NCI-H82 treated with DMSO at 0.1 percent for 48 hours (cell line): ENCODE measurements around the gene ACCSL.

Source experiments
- DNase-seq: peaks from one replicate; lab custom pipeline; 2025; ENCODE audit not compliant: unreplicated experiment; lab: John Stamatoyannopoulos, UW

ACCSL gene

GRCh38 chr11:44049832-44050231 is 2.1 kb downstream of the ACCSL start:
- no peak for DNase-seq

- DNase-seq, result no peak
These were observed 3.4 kb downstream of the ACCSL start for GRCh38 chr11:44051171-44051570.

DNA sequence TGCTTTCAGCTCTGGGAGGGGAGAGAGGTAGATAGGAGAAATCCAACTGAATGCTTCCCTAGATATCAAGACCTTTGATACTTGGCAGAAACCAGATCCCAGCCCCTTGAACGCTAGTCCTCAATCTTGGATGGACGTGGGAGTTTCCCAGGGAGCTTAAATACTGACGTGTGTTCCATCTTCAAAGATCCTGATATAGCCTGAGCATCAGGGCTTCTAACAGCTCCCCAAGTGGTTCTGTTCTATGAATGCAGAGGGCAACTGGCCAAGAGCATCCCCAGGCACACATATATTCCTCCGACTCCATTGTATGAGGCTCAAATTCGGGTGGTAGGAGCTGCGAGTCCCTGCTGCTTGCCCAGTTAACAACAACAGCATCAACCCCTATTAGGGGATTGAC is 9.6 kb downstream of the ACCSL start:
- no peak for DNase-seq

DNA sequence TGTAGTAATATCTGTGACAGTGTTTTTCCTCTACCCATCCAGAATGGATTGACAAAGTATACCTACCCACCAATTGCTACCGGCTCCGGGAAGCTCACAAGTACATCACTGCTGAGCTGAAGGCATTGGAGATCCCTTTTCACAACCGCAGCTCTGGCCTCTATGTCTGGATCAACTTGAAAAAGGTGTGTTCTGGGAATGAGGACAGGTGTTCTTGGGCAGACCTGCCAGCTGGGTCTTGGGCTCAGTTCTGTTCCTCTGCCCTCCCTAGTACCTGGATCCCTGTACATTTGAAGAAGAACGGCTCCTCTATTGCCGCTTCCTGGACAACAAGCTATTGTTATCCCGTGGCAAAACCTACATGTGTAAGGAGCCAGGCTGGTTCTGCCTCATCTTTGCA is 10.5 kb downstream of the ACCSL start:
- no peak for DNase-seq

DNA sequence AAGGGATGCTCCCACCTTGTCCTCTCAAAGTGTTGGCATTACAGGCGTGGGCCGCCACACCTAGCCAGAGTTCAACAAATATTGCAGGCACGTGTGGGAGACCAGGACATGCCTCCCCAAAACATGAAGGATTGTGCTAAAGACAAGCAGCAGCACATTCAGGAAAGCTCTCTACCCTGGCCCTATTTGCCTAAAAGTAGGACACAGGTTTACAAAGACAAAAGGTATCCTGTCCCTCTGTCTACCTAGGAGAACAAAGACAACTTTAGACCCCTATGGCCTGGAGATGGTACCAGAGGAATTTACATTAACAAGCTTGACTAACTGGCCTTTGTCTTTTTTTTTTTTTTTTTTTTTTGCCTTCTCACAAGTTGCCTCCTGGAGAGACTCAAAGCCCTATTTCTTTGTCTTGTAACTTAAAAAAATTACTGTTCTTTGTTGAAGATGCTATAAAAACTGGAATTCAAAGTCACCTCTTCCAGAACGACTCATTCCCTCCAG is 17.4 kb downstream of the ACCSL start:
- DNase-seq, result no peak

GRCh38 chr11:44065841-44066731 is 18.3 kb downstream of the ACCSL start, which contains the start of gene ACCS:
Gene ACCS (plus strand): TSS chr11:44066270. CDS start chr11:44067628, 1,358 bp downstream.
- DNase-seq, result no peak

DNA sequence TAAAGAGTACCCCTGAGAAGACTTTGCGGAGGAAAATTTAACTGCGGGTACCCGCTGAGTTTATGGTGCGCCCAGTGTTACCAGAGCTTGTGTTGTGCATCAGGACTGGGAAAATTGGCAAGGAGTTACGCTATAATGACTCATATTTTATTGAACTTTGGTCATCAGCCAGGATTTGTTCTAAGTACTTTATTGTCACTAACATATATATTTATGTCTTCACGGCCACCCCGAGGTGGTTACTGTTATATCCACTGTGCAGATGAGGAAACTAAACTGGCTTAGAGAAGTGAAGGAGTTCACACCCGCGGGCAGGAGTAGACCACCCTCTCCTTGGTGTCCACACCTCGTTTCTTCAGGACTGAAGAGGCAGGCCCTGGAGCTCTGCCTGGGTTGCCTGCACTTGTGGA is 19.0 kb downstream of the ACCSL start:
- DNase-seq, result no peak

GRCh38 chr11:44067266-44067665 is 19.5 kb downstream of the ACCSL start:
- DNase-seq, result no peak

DNA sequence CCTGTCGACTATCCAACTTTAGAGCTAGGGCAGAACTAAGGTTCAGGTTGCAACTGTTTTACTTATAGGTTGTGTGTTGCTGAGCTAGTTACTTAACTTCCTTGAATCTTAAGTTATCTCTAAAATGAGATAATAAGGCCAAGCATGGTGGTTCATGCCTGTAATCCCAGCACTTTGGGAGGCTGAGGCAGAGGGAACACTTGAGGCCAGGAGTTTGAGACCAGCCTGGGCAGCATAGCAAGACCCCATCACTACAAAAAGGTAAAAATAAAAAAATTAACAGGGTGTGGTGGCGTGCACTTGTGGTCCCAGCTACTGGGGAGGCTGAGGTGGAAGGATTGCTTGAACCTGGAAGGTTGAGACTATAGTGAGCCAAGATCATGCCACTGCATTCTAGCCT is 20.4 kb downstream of the ACCSL start:
- DNase-seq, result no peak

DNA sequence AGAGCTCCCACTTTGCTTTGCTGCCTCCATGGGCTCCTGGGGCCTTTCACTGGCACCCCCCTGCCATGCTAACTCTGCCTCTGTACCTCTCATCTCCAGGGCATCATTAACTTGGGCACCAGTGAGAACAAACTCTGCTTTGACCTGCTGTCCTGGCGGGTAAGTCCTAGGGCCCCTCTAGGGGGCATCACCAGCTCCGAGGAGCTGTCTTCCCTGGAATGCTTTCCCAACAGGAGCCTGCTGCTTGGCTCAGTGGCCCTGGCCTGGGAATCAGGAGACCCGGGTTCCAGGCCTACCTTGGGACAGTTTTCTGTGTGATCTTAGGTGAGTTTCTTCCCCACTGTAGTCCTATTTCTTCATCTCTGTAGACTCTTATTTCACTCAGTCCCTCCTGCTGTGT is 23.4 kb downstream of the ACCSL start:
- no peak for DNase-seq

- DNase-seq, result no peak
These were observed 25.2 kb downstream of the ACCSL start for GRCh38 chr11:44072757-44073658.

- DNase-seq, result no peak
These were observed 31.0 kb downstream of the ACCSL start for GRCh38 chr11:44078794-44079193.

DNA sequence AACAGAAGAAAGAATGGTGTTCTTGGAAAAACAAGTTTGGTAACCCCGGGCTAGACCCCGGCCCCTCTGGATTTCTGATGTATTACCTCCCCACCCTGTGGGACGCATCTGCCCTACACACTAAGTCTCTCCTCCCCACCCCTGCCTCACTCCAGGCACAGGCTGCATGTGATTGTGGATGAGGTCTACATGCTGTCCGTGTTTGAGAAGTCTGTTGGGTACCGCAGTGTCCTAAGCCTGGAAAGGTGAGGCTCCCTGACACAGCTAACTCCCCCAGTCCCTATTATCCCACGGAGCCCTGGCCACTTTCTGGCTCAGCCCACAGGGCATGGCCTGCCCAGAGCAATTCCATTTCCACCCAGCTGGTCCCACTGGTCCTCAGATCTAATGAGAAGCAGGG is 31.6 kb downstream of the ACCSL start:
- DNase-seq, result no peak

DNA sequence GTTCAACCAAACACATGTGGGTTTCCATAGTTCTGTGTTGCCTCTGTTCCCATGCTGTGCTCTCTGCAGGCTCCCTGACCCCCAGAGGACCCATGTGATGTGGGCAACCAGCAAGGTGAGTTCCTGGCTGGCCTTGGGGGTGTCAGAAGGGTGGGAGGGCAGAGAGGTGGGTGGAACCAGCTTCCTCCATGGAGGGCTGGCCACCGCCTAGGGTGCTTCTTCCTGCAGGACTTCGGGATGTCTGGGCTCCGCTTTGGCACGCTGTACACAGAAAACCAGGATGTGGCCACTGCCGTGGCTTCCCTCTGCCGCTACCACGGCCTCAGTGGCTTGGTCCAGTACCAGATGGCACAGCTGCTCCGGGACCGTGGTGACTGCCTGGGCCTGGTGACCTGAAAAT is 33.2 kb downstream of the ACCSL start:
- DNase-seq, result no peak

- no peak for DNase-seq
These were observed 34.9 kb downstream of the ACCSL start for GRCh38 chr11:44082645-44083044.

- no peak for DNase-seq
These were observed 35.7 kb downstream of the ACCSL start for GRCh38 chr11:44083433-44083832.

DNA sequence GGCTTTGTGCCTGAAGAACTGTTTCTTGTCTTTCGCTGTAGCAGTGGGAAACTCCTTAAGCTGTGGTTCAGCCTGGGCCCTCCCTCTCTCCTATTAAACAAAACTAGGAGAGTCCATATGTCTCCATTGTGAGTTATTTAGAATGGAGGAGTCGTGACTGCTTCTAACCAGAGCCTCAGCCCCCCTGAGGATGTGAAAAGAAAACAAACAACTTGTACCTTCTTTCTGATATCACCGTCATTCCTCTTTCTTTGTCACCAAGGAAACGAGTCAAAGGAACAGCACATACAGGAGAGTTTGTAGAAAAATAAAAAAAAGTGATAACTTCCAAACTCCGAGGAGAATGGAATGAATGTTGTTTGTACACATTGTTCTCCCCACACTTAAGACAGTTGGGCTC is 36.1 kb downstream of the ACCSL start:
- DNase-seq, result no peak

DNA sequence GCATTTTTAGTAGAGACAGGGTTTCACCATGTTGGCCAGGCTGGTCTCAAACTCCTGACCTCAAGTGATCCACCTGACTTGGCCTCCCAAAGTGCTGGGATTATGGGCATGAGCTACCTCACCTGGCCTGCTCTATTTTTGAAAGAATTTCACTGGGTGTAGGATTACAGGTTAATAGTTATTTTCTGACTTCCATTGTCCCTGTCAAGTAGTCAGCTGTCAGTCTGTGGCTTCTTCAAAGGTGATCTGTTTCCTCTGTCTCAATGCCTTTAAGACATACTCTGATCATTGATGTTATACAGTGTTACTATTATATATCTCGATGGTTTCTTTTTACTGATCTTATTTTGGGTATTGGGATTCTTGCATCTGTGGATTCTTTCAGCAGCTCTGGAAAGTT is 37.5 kb downstream of the ACCSL start:
- no peak for DNase-seq

DNA sequence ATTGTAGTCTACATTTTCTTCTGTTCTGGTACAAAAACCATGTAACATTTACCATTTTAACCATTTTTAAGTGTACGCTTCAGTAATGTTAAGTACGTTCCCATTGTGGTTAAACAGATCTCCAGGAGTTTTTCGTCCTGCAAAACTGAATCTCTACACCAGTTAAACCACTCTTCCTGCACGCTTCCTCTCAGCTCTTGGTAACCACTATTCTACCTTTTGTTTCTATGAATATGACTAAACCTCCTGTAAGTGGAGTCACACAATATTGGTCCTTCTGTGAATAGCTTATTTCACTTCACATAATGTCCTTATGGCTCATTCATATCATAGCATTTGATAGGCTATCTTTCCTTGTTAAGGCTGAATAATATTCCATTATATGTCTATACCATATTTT is 40.6 kb downstream of the ACCSL start:
- DNase-seq, result no peak

- no peak for DNase-seq
These were observed 41.1 kb downstream of the ACCSL start for GRCh38 chr11:44088871-44089270.

DNA sequence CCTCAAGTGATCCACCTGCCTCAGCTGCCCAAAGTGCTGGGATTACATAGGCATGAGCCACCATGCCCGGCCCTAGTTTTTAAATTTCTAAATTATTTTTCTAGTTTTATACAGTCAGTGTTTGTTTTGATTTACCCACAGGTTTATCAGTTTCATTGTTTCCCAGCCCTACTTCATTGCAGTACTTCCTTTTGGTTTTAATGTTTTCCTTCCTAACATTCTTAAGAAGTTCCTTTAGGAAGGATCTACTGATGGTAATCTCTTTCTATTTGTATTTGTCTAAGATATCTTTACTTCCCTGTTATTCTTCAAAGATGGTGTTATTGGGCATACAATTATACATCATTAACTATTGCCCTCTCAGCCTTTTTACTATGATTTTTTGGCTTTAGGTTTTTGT is 42.8 kb downstream of the ACCSL start:
- DNase-seq, result no peak
